ENCODE results near the gene MRPL11.
"Not testable (repeated sequence)": the region's sequence is repeated elsewhere in the genome, so short reads cannot be mapped to it uniquely, and the experiment has no call there.

Gene MRPL11

DNA sequence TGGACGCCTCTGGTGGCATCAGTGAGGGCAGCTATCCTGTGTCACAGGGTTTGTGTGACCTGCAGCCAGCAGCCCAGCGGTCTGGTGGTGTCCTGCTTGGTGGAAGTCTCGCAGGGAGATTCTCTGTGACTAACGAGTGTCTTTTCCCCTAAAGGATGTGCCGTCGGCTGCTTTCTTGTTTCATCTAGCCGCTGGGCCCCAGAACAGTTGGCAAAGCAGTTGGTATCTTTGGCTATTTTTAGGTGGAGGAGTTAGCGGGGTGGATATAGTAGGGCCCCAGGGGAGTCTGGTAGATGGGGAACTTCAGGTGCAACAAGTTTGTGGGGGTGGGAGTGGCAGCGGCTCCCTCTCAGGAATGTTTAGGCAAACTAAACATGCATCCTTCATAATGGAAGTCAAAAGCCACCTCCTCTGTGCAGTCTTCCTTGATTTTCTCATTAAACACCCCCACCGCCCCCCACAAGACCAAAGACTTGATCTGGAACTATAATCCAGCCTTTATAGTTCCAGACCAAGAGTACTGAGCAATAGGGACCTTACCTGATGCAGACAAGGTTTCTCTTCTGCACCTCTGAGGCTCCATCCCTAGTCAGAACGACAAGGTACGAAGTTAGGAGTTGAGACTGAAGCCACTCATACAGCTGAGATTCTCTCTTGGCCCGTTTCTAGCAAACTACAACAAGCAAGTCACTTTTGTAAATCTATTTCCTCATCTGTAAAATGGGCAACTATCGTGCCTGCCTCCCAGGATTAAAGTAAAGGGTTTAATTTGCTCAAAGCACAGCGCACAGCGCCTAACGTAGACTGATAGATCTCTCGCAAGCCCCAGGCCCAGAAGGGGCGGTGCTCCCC lies 27.0 kb upstream of the MRPL11 start:
- peak overlapping the region; percentile 66 for H3K4me3 ChIP-seq (ENCODE audit: low read depth, low read length)
- TF ChIP-seq, protein P1, sequence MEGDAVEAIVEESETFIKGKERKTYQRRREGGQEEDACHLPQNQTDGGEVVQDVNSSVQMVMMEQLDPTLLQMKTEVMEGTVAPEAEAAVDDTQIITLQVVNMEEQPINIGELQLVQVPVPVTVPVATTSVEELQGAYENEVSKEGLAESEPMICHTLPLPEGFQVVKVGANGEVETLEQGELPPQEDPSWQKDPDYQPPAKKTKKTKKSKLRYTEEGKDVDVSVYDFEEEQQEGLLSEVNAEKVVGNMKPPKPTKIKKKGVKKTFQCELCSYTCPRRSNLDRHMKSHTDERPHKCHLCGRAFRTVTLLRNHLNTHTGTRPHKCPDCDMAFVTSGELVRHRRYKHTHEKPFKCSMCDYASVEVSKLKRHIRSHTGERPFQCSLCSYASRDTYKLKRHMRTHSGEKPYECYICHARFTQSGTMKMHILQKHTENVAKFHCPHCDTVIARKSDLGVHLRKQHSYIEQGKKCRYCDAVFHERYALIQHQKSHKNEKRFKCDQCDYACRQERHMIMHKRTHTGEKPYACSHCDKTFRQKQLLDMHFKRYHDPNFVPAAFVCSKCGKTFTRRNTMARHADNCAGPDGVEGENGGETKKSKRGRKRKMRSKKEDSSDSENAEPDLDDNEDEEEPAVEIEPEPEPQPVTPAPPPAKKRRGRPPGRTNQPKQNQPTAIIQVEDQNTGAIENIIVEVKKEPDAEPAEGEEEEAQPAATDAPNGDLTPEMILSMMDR (IDR thresholded peaks at IDR 0.05; ENCODE audit: low read depth, low read length, missing control alignments): no peak
- no peaks in the 10 kb centered on the region for H3K27me3 ChIP-seq (replicated peaks)
- in situ Hi-C loops (cut with HindIII; ENCODE audit: low pct_ligation_motif_present, low sequenced_read_pairs): no loop called here
- H3K27ac ChIP-seq: no peak overlapping the region
- no peak for DNase-seq
- no peaks in the 10 kb centered on the region for H3K36me3 ChIP-seq (replicated peaks)

DNA sequence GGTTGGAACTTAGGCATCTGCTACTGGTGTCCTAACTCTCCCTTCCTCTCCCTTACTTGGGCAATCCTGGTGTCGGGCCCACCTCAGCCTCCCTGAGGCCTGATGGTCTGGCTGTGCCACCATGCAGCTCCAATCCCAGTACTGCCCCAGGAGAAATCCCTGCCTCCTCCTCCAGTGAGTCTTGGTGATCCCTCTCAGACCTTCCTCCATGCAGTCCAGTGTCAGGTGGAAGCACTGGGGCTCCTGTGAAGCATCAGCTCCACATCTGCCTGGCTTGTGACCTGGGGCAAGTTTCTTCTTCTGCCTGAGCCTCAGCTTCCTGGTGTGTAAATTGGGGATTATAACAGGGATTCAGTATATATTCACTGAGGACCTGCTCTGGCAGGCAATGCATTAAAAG lies 26.3 kb upstream of the MRPL11 start:
- TF ChIP-seq, protein P1 (IDR thresholded peaks at IDR 0.05; ENCODE audit: low read depth, low read length, missing control alignments): no peak
- Histone ChIP-seq H3K4me3 (ENCODE audit: low read depth, low read length) (no peak overlapping the region), H3K27ac (no peak overlapping the region), H3K36me3 (replicated peaks) (no peaks in the 10 kb centered on the region), H3K27me3 (replicated peaks) (no peaks in the 10 kb centered on the region)
- no peak for DNase-seq
- in situ Hi-C loops (cut with HindIII; ENCODE audit: low pct_ligation_motif_present, low sequenced_read_pairs): no loop called here

DNA sequence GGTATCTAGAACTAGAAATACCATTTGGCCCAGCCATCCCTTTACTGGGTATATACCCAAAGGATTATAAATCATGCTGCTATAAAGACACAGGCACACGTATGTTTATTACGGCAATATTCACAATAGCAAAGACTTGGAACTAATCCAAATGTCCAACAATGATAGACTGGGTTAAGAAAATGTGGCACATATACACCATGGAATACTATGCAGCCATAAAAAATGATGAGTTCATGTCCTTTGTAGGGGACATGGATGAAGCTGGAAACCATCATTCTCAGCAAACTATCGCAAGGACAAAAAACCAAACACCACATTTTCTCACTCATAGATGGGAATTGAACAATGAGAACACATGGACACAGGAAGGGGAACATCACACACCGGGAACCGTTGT lies 25.5 kb upstream of the MRPL11 start:
- H3K4me3 ChIP-seq (ENCODE audit: low read depth, low read length); DNase-seq; in situ Hi-C loops (cut with HindIII; ENCODE audit: low pct_ligation_motif_present, low sequenced_read_pairs): not testable (repeated sequence)

DNA sequence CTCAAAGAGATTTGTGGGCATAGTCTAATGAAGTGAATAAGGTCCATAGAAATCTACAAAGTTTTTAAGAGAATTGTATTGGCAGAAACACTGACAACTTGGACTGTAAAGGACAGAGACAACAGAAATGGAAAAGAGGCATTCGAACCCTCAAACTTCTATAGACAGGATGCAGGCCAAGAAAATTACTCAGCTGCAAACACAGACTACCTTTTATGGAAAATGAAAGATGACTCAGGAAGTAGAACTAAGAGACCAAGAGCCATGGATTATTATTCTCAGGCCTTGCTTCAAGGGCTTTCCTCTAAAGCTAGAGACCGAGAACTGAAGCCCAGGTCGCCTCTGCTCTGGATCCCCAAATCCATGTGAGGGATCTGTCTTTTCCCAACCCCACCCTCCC lies 24.3 kb upstream of the MRPL11 start:
- H3K27ac ChIP-seq: no peak overlapping the region
- no peaks in the 10 kb centered on the region for H3K27me3 ChIP-seq (replicated peaks)
- H3K4me3 ChIP-seq (ENCODE audit: low read depth, low read length): no peak overlapping the region
- H3K36me3 ChIP-seq (replicated peaks): no peaks in the 10 kb centered on the region
- TF ChIP-seq, protein P1 (IDR thresholded peaks at IDR 0.05; ENCODE audit: low read depth, low read length, missing control alignments): no peak
- DNase-seq: no peak
- in situ Hi-C loops (cut with HindIII; ENCODE audit: low pct_ligation_motif_present, low sequenced_read_pairs): no loop called here

More for the DNA sequence above, 25.5 kb upstream of the MRPL11 start:
- H3K27me3 ChIP-seq (replicated peaks); H3K36me3 ChIP-seq (replicated peaks); H3K27ac ChIP-seq: not testable (repeated sequence)

DNA sequence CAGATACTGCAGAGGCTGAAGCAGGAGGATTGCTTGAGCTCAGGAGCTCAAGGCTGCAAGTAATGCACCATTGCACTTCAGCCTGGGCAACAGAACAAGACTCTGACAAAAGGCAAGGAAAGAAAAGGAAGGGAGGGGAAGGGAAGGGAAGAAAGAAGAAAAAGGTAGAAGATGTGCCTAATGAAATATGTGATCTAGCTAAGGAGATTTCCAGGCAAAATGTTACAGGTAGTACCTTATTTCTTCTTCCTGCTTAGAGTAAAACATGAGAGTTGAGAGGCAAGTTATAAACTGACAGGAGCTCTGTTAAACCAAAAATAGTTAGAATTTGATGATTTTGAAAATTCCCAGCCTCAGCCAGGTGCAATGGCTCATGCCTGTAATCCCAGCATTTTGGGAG lies 23.4 kb upstream of the MRPL11 start:
- DNase-seq: no peak
- in situ Hi-C loops (cut with HindIII; ENCODE audit: low pct_ligation_motif_present, low sequenced_read_pairs): no loop called here
- no peaks in the 10 kb centered on the region for H3K36me3 ChIP-seq (replicated peaks)
- no peaks in the 10 kb centered on the region for H3K27me3 ChIP-seq (replicated peaks)
- TF ChIP-seq, protein P1 (IDR thresholded peaks at IDR 0.05; ENCODE audit: low read depth, low read length, missing control alignments): no peak
- H3K27ac ChIP-seq: no peak overlapping the region
- no peak overlapping the region for H3K4me3 ChIP-seq (ENCODE audit: low read depth, low read length)

DNA sequence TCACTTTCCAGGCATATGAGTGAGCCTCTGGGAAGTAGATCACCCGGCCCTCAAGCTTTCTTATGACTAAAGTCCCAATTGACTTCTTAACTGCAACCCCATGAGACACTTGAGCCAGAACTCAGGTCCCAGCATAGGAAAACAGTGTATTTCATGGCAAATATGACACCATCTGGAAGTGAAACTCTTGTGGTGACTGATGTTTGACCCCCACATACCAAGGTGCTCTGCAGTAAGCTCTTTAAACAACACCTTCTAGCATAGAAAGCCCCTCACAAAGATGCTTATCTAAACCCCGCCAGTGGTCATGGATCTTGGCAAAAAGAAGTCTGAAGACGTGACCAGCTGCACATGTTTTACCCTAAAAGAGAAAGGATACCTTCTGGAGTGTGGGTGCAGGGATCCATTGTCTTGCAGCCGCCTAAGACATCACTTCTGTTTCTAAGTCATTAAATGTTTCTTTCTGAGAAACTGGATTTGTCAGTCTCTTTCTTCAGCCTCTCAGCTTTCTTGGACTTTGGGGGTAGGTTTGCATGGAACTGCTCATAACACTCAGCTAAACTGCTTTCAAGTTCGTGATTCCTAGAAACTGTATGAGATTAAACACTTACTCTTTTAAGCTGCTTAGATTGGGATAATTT lies 20.6 kb upstream of the MRPL11 start:
- no peak overlapping the region for H3K4me3 ChIP-seq (ENCODE audit: low read depth, low read length)
- H3K36me3 ChIP-seq (replicated peaks): no peaks in the 10 kb centered on the region
- no peaks in the 10 kb centered on the region for H3K27me3 ChIP-seq (replicated peaks)
- TF ChIP-seq, protein P1 (IDR thresholded peaks at IDR 0.05; ENCODE audit: low read depth, low read length, missing control alignments): no peak
- in situ Hi-C loops (cut with HindIII; ENCODE audit: low pct_ligation_motif_present, low sequenced_read_pairs): no loop called here
- no peak overlapping the region for H3K27ac ChIP-seq
- no peak for DNase-seq

All from brain microvascular endothelial cell (primary cell).